SK-N-SH treated with all-trans-retinoic acid at 6 μM for 48 hours (cell line): Measurements from ENCODE around the gene MAP3K7CL.
A peak's percentile ranks its signal among the peaks of the same experiment; 100 is the strongest.

Source experiments
- ATAC-seq: fragments of 200-7000 bp; cut with Tn5 transposase; 3 replicates; pipeline ENCODE4 v1.9.1; 2020; ENCODE audit warnings: mild to moderate bottlenecking, moderate library complexity
- ARNTL ChIP-seq: fragments of 450-650 bp; formaldehyde crosslinking; IDR thresholded peaks from 2 replicates; pipeline ENCODE4 v1.5.0; 2020; ENCODE audit warnings: low read depth, mild to moderate bottlenecking, moderate library complexity, borderline replicate concordance
- BACH2 ChIP-seq: fragments of 250-450 bp; sonication (Bioruptor Pico); IDR thresholded peaks from 2 replicates; pipeline ENCODE4 v1.9.0; 2021; ENCODE audit warnings: mild to moderate bottlenecking, borderline replicate concordance
- CREB5 ChIP-seq: fragments of 250-450 bp; sonication (Bioruptor Pico); IDR thresholded peaks from 2 replicates; pipeline ENCODE4 v1.5.1; 2020; ENCODE audit warnings: low read depth, mild to moderate bottlenecking, moderate library complexity
- CSDC2 ChIP-seq: fragments of 250-450 bp; sonication (Bioruptor Pico); IDR thresholded peaks from 2 replicates; pipeline ENCODE4 v1.5.0; 2020; ENCODE audit warnings: mild to moderate bottlenecking, moderate library complexity
- ESRRG ChIP-seq: fragments of 250-450 bp; sonication (Bioruptor Pico); IDR thresholded peaks from 2 replicates; pipeline ENCODE4 v1.6.1; 2021; ENCODE audit warnings: mild to moderate bottlenecking
- GLIS3 ChIP-seq: fragments of 250-450 bp; sonication (Bioruptor Pico); IDR thresholded peaks from 2 replicates; pipeline ENCODE4 v1.5.0; 2020; ENCODE audit warnings: mild to moderate bottlenecking, moderate library complexity
- ISL1 ChIP-seq: fragments of 250-450 bp; sonication (Bioruptor Pico); IDR thresholded peaks from 2 replicates; pipeline ENCODE4 v2.1.2; 2022; ENCODE audit warnings: mild to moderate bottlenecking, moderate library complexity
- OSR1 ChIP-seq: fragments of 250-450 bp; sonication (Bioruptor Pico); IDR thresholded peaks from 2 replicates; pipeline ENCODE4 v1.8.0; 2022; ENCODE audit warnings: moderate library complexity, mild to moderate bottlenecking, inconsistent platforms
- PPARA ChIP-seq: fragments of 250-450 bp; sonication (Bioruptor Pico); IDR thresholded peaks from 2 replicates; pipeline ENCODE4 v1.5.0; 2020; ENCODE audit warnings: mild to moderate bottlenecking, borderline replicate concordance
- TCF4 ChIP-seq: fragments of 250-450 bp; sonication (Bioruptor Pico); IDR thresholded peaks from 2 replicates; pipeline ENCODE4 v1.8.0; 2021; ENCODE audit warnings: mild to moderate bottlenecking, moderate library complexity, borderline replicate concordance
- TOX ChIP-seq: fragments of 250-450 bp; sonication (Bioruptor Pico); IDR thresholded peaks from 2 replicates; pipeline ENCODE4 v1.8.0; 2021; ENCODE audit warnings: mild to moderate bottlenecking, moderate library complexity, borderline replicate concordance
- ZC3H10 ChIP-seq: fragments of 250-450 bp; sonication (Bioruptor Pico); IDR thresholded peaks from 2 replicates; pipeline ENCODE4 v1.5.1; 2021; ENCODE audit warnings: mild to moderate bottlenecking, moderate library complexity
- ZFP3 ChIP-seq: fragments of 250-450 bp; sonication (Bioruptor Pico); IDR thresholded peaks from 2 replicates; pipeline ENCODE4 v1.5.0; 2020; ENCODE audit warnings: mild to moderate bottlenecking, moderate library complexity
- ZFP30 ChIP-seq: fragments of 450-650 bp; formaldehyde crosslinking; IDR thresholded peaks from 2 replicates; pipeline ENCODE4 v1.5.0; 2022; ENCODE audit warnings: mild to moderate bottlenecking, moderate library complexity
- ZNF565 ChIP-seq: fragments of 450-650 bp; formaldehyde crosslinking; conservative IDR thresholded peaks from 2 replicates; pipeline ENCODE4 v1.5.0; 2020; ENCODE audit warnings: low read depth, mild to moderate bottlenecking, moderate library complexity
- ZNF8 ChIP-seq: fragments of 450-650 bp; formaldehyde crosslinking; IDR thresholded peaks from 2 replicates; pipeline ENCODE4 v1.5.0; 2020; ENCODE audit warnings: mild to moderate bottlenecking, moderate library complexity
- TF ChIP-seq, protein P1 (sequence below): fragments of 250-450 bp; sonication (Bioruptor Pico); IDR thresholded peaks from 2 replicates; pipeline ENCODE4 v1.8.0; 2020; ENCODE audit warnings: mild to moderate bottlenecking, moderate library complexity, borderline replicate concordance
- TF ChIP-seq, protein P2 (sequence below): fragments of 250-450 bp; sonication (Bioruptor Pico); IDR thresholded peaks from 2 replicates; pipeline ENCODE4 v1.8.0; 2021; ENCODE audit warnings: low read depth, mild to moderate bottlenecking, moderate library complexity, borderline replicate concordance
- TF ChIP-seq, protein P3 (sequence below): fragments of 250-450 bp; sonication (Bioruptor Pico); IDR thresholded peaks from 2 replicates; pipeline ENCODE4 v1.5.0; 2020; ENCODE audit warnings: mild to moderate bottlenecking, moderate library complexity
- TF ChIP-seq, protein P4 (sequence below): fragments of 250-450 bp; sonication (Bioruptor Pico); IDR thresholded peaks from 2 replicates; pipeline ENCODE4 v1.5.1; 2021; ENCODE audit warnings: mild to moderate bottlenecking, moderate library complexity

MAP3K7CL gene

DNA sequence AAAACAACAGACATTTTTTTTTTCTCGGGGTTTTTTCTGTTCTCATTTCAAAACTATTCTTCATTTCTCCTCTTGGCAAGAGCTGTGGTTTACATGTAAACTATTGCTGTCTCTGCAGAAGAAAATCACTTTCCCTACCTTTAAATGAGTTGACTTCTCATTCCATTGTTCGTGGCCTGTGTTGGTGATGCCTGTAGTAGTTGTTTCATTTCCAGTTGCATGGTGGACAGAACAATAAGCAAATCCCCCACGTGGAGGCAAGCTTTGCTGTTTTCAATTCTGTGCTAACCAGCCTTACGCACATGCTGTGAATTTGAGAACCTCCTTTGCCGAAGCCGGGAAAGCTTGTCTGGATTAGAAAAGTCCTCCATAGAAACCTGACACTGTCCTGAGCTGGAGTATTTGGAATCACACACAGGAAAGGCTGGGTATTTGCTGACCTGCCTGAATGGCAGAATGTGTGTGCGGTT is 26.2 kb upstream of the MAP3K7CL start (continued):
- no peak for TF ChIP-seq ARNTL (CRISPR knock-in tag)

GRCh38 chr21:29105218-29105617 is 25.2 kb upstream of the MAP3K7CL start:
- no peak for TF ChIP-seq TCF4 (CRISPR knock-in tag)
- TF ChIP-seq, protein P1, sequence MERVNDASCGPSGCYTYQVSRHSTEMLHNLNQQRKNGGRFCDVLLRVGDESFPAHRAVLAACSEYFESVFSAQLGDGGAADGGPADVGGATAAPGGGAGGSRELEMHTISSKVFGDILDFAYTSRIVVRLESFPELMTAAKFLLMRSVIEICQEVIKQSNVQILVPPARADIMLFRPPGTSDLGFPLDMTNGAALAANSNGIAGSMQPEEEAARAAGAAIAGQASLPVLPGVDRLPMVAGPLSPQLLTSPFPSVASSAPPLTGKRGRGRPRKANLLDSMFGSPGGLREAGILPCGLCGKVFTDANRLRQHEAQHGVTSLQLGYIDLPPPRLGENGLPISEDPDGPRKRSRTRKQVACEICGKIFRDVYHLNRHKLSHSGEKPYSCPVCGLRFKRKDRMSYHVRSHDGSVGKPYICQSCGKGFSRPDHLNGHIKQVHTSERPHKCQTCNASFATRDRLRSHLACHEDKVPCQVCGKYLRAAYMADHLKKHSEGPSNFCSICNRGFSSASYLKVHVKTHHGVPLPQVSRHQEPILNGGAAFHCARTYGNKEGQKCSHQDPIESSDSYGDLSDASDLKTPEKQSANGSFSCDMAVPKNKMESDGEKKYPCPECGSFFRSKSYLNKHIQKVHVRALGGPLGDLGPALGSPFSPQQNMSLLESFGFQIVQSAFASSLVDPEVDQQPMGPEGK (CRISPR knock-in tag): no peak
- TF ChIP-seq CSDC2 (CRISPR knock-in tag): no peak
- TF ChIP-seq PPARA: no peak
- TF ChIP-seq GLIS3 (CRISPR knock-in tag): no peak
- TF ChIP-seq BACH2 (CRISPR knock-in tag): no peak
- TF ChIP-seq, protein P2, sequence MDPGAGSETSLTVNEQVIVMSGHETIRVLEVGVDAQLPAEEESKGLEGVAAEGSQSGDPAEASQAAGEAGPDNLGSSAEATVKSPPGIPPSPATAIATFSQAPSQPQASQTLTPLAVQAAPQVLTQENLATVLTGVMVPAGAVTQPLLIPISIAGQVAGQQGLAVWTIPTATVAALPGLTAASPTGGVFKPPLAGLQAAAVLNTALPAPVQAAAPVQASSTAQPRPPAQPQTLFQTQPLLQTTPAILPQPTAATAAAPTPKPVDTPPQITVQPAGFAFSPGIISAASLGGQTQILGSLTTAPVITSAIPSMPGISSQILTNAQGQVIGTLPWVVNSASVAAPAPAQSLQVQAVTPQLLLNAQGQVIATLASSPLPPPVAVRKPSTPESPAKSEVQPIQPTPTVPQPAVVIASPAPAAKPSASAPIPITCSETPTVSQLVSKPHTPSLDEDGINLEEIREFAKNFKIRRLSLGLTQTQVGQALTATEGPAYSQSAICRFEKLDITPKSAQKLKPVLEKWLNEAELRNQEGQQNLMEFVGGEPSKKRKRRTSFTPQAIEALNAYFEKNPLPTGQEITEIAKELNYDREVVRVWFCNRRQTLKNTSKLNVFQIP (CRISPR knock-in tag): no peak
- TF ChIP-seq, protein P3, sequence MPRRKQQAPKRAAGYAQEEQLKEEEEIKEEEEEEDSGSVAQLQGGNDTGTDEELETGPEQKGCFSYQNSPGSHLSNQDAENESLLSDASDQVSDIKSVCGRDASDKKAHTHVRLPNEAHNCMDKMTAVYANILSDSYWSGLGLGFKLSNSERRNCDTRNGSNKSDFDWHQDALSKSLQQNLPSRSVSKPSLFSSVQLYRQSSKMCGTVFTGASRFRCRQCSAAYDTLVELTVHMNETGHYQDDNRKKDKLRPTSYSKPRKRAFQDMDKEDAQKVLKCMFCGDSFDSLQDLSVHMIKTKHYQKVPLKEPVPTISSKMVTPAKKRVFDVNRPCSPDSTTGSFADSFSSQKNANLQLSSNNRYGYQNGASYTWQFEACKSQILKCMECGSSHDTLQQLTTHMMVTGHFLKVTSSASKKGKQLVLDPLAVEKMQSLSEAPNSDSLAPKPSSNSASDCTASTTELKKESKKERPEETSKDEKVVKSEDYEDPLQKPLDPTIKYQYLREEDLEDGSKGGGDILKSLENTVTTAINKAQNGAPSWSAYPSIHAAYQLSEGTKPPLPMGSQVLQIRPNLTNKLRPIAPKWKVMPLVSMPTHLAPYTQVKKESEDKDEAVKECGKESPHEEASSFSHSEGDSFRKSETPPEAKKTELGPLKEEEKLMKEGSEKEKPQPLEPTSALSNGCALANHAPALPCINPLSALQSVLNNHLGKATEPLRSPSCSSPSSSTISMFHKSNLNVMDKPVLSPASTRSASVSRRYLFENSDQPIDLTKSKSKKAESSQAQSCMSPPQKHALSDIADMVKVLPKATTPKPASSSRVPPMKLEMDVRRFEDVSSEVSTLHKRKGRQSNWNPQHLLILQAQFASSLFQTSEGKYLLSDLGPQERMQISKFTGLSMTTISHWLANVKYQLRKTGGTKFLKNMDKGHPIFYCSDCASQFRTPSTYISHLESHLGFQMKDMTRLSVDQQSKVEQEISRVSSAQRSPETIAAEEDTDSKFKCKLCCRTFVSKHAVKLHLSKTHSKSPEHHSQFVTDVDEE: no peak
- no peak for TF ChIP-seq ESRRG (CRISPR knock-in tag)
- TF ChIP-seq OSR1 (CRISPR knock-in tag): no peak
- TF ChIP-seq ZC3H10 (CRISPR knock-in tag): no peak
- TF ChIP-seq, protein P4, sequence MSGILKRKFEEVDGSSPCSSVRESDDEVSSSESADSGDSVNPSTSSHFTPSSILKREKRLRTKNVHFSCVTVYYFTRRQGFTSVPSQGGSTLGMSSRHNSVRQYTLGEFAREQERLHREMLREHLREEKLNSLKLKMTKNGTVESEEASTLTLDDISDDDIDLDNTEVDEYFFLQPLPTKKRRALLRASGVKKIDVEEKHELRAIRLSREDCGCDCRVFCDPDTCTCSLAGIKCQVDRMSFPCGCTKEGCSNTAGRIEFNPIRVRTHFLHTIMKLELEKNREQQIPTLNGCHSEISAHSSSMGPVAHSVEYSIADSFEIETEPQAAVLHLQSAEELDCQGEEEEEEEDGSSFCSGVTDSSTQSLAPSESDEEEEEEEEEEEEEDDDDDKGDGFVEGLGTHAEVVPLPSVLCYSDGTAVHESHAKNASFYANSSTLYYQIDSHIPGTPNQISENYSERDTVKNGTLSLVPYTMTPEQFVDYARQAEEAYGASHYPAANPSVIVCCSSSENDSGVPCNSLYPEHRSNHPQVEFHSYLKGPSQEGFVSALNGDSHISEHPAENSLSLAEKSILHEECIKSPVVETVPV (CRISPR knock-in tag): no peak
- no peak for TF ChIP-seq ZNF8 (CRISPR knock-in tag)
- TF ChIP-seq ZFP30: no peak
- TF ChIP-seq TOX (CRISPR knock-in tag): no peak
- TF ChIP-seq ARNTL (CRISPR knock-in tag): no peak
- TF ChIP-seq ZFP3 (CRISPR knock-in tag): no peak
- no peak for TF ChIP-seq ISL1

DNA sequence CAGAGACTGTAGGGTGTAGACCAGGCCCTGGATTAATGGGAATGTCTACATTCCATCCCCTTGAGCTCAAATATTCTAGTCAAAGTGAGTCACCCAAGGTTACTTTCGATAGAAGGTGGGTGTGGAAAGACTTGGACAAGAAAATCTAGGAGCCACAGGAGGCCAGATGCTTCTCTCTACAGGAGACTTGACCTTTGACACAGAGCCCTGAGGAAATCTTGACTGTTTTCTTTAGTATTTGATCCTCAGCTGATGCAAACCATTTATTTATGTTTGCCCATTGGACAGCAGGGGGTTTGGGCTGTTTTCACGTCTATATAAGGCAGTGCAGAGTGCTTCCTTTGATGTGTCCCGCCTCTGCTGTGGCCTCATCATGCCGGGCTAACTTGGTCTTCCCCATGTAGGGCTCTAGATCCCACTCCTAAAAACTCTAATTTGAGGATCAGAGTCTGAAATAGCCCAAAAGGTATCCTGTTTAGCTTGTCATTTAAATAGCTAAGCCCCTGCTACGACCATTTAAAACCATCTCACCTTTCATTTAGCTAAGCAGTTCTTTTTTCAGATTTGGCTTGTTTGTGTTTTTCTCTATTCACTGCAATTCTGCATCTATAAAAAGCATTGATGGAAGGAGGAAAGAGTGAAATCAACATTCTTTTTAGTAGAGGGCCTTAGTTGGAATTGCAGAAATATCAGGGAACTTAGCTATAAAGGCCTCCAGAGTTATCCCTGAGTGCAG is 15.5 kb upstream of the MAP3K7CL start:
- TF ChIP-seq ZFP3 (CRISPR knock-in tag) (no peak), CREB5 (no peak), TOX (CRISPR knock-in tag) (no peak), ZNF565 (CRISPR knock-in tag) (no peak)
- TF ChIP-seq, protein P4 (CRISPR knock-in tag): no peak
- ATAC-seq: peak; percentile 47; the same call in 2 of the 3 replicates

More at GRCh38 chr21:29105218-29105617, 25.2 kb upstream of the MAP3K7CL start:
- peak; percentile 64 for ATAC-seq
